ENCODE results near the gene CCL17.

The CCL17 gene

DNA sequence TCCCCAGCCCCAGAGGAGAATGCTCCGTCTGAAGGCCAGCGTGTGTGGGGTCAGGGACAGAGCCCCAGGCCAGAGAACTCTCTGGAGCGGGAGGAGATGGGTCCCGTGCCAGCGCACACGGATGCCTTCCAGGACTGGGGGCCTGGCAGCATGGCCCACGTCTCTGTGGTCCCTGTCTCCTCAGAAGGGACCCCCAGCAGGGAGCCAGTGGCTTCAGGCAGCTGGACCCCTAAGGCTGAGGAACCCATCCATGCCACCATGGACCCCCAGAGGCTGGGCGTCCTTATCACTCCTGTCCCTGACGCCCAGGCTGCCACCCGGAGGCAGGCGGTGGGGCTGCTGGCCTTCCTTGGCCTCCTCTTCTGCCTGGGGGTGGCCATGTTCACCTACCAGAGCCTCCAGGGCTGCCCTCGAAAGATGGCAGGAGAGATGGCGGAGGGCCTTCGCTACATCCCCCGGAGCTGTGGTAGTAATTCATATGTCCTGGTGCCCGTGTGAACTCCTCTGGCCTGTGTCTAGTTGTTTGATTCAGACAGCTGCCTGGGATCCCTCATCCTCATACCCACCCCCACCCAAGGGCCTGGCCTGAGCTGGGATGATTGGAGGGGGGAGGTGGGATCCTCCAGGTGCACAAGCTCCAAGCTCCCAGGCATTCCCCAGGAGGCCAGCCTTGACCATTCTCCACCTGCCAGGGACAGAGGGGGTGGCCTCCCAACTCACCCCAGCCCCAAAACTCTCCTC is 21.9 kb upstream of the CCL17 start:
- no peaks in the 10 kb centered on the region for H3K27me3 ChIP-seq (ENCODE audit: control insufficient read depth, insufficient read depth, low read length)
- H3K36me3 ChIP-seq (ENCODE audit: control insufficient read depth, insufficient read depth, low read length) = no peaks in the 10 kb centered on the region
- H3K4me1 ChIP-seq (ENCODE audit: control insufficient read depth, insufficient read depth, low read length) = peaks cover 26% of the 10 kb centered on the region
- H3K9me3 ChIP-seq (ENCODE audit: control insufficient read depth, low read length) = no peaks in the 10 kb centered on the region
- no peak overlapping the region for H3K4me3 ChIP-seq (ENCODE audit: low read length)
- no peak overlapping the region for H3K9ac ChIP-seq (ENCODE audit: low read length)

DNA sequence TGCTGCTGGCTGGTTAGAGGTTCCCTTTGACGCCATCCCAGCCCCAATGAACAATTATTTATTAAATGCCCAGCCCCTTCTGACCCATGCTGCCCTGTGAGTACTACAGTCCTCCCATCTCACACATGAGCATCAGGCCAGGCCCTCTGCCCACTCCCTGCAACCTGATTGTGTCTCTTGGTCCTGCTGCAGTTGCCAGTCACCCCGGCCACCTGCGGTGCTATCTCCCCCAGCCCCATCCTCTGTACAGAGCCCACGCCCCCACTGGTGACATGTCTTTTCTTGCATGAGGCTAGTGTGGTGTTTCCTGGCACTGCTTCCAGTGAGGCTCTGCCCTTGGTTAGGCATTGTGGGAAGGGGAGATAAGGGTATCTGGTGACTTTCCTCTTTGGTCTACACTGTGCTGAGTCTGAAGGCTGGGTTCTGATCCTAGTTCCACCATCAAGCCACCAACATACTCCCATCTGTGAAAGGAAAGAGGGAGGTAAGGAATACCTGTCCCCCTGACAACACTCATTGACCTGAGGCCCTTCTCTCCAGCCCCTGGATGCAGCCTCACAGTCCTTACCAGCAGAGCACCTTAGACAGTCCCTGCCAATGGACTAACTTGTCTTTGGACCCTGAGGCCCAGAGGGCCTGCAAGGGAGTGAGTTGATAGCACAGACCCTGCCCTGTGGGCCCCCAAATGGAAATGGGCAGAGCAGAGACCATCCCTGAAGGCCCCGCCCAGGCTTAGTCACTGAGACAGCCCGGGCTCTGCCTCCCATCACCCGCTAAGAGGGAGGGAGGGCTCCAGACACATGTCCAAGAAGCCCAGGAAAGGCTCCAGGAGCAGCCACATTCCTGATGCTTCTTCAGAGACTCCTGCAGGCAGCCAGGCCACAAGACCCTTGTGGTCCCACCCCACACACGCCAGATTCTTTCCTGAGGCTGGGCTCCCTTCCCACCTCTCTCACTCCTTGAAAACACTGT is 21.0 kb upstream of the CCL17 start:
- no peak overlapping the region for H3K9ac ChIP-seq (ENCODE audit: low read length)
- H3K9me3 ChIP-seq (ENCODE audit: control insufficient read depth, low read length) = no peaks in the 10 kb centered on the region
- no peaks in the 10 kb centered on the region for H3K27me3 ChIP-seq (ENCODE audit: control insufficient read depth, insufficient read depth, low read length)
- H3K4me3 ChIP-seq (ENCODE audit: low read length) = no peak overlapping the region
- H3K4me1 ChIP-seq (ENCODE audit: control insufficient read depth, insufficient read depth, low read length) = peaks cover 30% of the 10 kb centered on the region
- no peaks in the 10 kb centered on the region for H3K36me3 ChIP-seq (ENCODE audit: control insufficient read depth, insufficient read depth, low read length)

DNA sequence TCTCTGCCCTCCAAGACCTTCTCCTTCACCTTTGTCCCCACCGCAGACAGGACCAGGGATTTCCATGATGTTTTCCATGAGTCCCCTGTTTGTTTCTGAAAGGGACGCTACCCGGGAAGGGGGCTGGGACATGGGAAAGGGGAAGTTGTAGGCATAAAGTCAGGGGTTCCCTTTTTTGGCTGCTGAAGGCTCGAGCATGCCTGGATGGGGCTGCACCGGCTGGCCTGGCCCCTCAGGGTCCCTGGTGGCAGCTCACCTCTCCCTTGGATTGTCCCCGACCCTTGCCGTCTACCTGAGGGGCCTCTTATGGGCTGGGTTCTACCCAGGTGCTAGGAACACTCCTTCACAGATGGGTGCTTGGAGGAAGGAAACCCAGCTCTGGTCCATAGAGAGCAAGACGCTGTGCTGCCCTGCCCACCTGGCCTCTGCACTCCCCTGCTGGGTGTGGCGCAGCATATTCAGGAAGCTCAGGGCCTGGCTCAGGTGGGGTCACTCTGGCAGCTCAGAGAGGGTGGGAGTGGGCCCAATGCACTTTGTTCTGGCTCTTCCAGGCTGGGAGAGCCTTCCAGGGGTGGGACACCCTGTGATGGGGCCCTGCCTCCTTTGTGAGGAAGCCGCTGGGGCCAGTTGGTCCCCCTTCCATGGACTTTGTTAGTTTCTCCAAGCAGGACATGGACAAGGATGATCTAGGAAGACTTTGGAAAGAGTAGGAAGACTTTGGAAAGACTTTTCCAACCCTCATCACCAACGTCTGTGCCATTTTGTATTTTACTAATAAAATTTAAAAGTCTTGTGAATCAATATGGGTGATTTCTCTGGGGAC is 20.1 kb upstream of the CCL17 start:
- Histone ChIP-seq H3K4me3 (ENCODE audit: low read length) (no peak overlapping the region), H3K9ac (ENCODE audit: low read length) (no peak overlapping the region)

DNA sequence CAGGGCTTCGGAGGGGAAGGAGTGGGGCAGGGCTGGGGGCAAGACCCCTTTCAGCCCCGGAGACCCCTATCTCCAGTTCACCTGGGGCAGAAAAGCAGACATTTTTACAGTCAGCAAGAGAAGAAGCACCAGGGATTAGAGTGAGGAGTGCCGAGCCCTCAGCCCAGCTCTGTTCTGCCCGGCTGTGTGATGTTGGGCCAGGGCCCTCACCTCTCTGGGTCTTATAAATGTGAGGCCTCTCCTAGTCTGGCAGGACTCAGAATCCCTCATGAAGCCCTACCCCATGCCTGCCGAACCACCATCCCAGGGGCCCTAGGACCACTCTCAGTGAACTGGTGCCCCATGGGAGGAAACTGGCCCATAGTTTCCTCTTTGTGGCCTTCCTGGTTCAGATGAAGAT is 19.5 kb upstream of the CCL17 start:
- H3K4me3 ChIP-seq (ENCODE audit: low read length) = no peak overlapping the region
- H3K9me3 ChIP-seq (ENCODE audit: control insufficient read depth, low read length) = no peaks in the 10 kb centered on the region
- no peaks in the 10 kb centered on the region for H3K27me3 ChIP-seq (ENCODE audit: control insufficient read depth, insufficient read depth, low read length)
- no peaks in the 10 kb centered on the region for H3K36me3 ChIP-seq (ENCODE audit: control insufficient read depth, insufficient read depth, low read length)
- peaks cover 30% of the 10 kb centered on the region for H3K4me1 ChIP-seq (ENCODE audit: control insufficient read depth, insufficient read depth, low read length)
- no peak overlapping the region for H3K9ac ChIP-seq (ENCODE audit: low read length)

More for the DNA sequence above, 20.1 kb upstream of the CCL17 start:
- H3K36me3 ChIP-seq (ENCODE audit: control insufficient read depth, insufficient read depth, low read length) = no peaks in the 10 kb centered on the region
- H3K27me3 ChIP-seq (ENCODE audit: control insufficient read depth, insufficient read depth, low read length) = no peaks in the 10 kb centered on the region
- H3K4me1 ChIP-seq (ENCODE audit: control insufficient read depth, insufficient read depth, low read length) = peaks cover 30% of the 10 kb centered on the region
- no peaks in the 10 kb centered on the region for H3K9me3 ChIP-seq (ENCODE audit: control insufficient read depth, low read length)

DNA sequence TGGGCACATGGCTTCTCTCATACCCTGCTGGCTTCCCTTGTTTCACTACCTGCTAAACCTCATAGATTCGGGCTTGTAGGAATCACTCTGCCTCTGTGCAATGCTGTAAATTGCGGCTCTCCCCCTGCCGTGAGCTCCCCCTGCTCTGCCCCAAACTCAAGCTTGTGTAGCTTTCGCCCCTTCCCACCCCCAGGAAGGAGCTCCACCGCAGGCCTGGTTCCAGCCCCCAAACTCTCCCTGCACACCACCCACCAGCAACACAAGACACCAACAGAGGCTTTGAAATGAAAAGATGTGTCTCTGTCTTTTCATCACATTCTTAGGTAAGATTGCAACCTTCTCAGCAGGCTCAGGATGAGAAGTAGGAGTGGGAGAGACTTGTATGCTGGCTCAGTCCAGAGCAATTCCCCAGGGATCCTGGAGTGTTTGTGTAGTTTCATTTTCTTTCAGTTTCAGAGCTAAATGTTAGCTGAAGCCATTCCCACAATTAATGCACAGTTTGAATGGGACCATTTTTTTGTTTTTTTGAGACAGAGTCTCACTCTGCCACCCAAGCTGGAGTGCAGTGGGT is 18.1 kb upstream of the CCL17 start:
- H3K27me3 ChIP-seq (ENCODE audit: control insufficient read depth, insufficient read depth, low read length) = no peaks in the 10 kb centered on the region
- no peak overlapping the region for H3K9ac ChIP-seq (ENCODE audit: low read length)
- H3K36me3 ChIP-seq (ENCODE audit: control insufficient read depth, insufficient read depth, low read length) = no peaks in the 10 kb centered on the region
- H3K4me1 ChIP-seq (ENCODE audit: control insufficient read depth, insufficient read depth, low read length) = peaks cover 33% of the 10 kb centered on the region
- no peaks in the 10 kb centered on the region for H3K9me3 ChIP-seq (ENCODE audit: control insufficient read depth, low read length)
- H3K4me3 ChIP-seq (ENCODE audit: low read length) = no peak overlapping the region

DNA sequence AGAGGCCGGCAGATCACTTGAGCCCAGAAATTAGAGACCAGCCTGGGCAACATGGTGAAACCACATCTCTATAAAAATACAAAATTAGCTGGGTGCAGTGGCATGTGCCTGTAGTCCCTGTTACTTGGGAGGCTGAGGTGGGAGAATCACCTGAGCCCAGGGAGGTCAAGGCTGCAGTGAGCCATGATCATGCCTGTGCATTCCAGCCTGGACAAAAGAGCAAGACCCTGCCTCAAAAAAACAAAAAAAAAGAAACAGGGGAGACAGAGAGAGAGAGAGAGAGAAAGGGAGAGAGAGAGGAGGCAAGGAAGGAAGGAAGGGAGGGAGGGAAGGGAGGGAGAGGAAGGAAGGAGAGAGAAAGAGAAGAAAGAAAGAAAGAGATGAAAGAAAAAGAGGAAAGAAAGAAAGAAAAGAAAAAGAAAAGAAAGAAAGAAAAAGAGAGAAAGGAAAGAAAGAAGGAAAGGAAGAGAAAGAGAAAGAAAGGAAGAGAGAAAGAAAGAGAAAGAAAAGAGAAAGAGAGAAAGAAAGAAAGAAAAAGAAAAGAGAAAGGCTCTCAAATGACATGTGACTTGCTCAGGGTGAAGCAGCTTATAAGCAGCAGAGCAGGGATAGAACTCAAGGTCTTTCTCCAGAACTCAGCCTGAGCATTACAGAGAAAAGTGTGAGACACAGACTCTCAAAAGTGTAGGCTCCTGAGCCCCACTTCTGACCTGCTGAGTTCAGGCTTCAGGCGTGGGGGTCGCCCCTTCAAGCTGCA is 16.8 kb upstream of the CCL17 start:
- Histone ChIP-seq H3K9ac (ENCODE audit: low read length) (no peak overlapping the region), H3K36me3 (ENCODE audit: control insufficient read depth, insufficient read depth, low read length) (no peaks in the 10 kb centered on the region), H3K4me3 (ENCODE audit: low read length) (no peak overlapping the region), H3K9me3 (ENCODE audit: control insufficient read depth, low read length) (no peaks in the 10 kb centered on the region), H3K4me1 (ENCODE audit: control insufficient read depth, insufficient read depth, low read length) (peaks cover 37% of the 10 kb centered on the region), H3K27me3 (ENCODE audit: control insufficient read depth, insufficient read depth, low read length) (no peaks in the 10 kb centered on the region)

DNA sequence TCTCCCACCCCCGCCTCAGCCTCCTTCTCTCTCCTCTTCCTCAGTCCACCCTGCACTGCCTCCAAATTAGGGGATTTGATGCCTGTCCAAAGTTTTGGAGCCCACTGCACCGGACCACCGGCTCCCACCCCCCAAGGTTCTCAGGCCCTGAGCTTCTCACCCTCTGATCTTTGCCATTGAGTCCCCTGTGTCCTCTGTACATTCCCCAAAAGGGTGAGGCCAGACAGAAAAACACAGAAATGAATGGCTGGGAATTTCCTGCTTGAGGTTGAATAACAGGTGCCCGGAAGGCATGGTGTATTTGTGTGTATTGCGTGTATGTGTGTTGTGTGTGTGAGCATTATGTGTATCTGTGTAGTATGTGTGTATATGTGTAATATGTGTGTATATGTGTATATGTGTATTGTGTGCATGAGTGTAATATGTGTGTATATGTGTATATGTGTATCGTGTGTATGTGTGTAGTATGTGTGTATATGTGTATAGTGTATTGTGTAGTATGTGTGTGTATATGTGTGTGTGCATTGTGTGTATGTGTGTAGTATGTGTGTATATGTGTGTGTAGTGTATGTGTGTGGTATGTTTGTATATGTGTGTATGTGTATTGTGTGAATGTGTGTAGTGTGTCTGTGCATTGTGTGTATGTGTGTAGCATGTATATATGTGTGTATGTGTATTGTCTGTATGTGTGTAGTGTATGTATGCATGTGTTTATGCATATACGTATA is 16.0 kb upstream of the CCL17 start:
- Histone ChIP-seq H3K4me1 (ENCODE audit: control insufficient read depth, insufficient read depth, low read length) (peaks cover 38% of the 10 kb centered on the region), H3K9me3 (ENCODE audit: control insufficient read depth, low read length) (no peaks in the 10 kb centered on the region), H3K9ac (ENCODE audit: low read length) (no peak overlapping the region), H3K27me3 (ENCODE audit: control insufficient read depth, insufficient read depth, low read length) (no peaks in the 10 kb centered on the region), H3K36me3 (ENCODE audit: control insufficient read depth, insufficient read depth, low read length) (no peaks in the 10 kb centered on the region), H3K4me3 (ENCODE audit: low read length) (no peak overlapping the region)

DNA sequence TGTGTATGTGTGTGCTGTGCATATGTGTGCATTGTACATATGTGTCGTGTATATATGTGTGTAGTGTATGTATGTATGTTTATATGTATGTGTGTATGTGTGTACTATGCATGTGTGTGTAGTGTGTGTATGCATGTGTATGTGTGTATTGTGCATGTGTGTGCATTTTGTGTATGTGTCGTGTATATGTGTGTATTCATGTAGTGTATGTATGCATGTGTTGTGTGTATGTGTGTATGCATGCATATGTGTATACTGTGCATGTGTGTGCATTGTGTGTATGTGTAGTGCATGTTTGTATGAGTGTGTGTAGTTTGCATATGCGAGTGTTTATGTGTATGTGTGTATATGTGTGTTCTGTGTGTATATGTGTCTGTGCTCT is 15.5 kb upstream of the CCL17 start:
- peaks cover 38% of the 10 kb centered on the region for H3K4me1 ChIP-seq (ENCODE audit: control insufficient read depth, insufficient read depth, low read length)
- H3K9ac ChIP-seq (ENCODE audit: low read length) = no peak overlapping the region
- H3K4me3 ChIP-seq (ENCODE audit: low read length) = no peak overlapping the region
- H3K27me3 ChIP-seq (ENCODE audit: control insufficient read depth, insufficient read depth, low read length) = no peaks in the 10 kb centered on the region
- no peaks in the 10 kb centered on the region for H3K9me3 ChIP-seq (ENCODE audit: control insufficient read depth, low read length)
- no peaks in the 10 kb centered on the region for H3K36me3 ChIP-seq (ENCODE audit: control insufficient read depth, insufficient read depth, low read length)

DNA sequence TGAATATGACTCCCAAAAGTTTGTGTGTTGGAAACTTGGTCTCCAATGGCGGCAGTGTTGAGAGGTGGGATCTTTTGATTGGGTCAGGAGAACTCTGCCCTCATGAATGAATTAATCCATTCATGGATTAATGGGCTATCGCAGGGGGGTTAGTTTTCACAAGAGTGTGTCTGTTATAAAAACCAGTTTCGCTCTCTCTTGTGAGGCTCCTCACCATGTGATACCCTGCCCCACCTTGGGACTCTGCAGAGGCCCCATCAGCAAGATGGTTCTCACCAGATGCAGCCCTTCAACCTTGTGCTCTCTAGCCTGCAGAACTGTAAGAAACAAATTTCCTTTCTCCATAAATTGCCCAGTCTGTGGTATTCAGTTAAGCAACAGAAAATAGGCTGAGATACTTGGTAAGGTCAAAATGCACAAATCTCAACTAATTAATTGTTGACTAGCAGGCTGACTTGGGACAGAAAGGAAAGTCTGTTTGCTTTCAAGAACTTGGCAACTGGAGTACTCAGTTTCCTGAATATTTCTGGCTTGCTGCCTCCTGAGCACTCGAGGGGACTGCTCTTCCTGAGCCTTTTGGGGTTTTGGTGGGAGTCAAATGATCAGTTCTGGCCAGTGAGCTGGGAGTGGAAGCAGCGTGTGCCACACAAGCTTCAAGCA is 13.8 kb upstream of the CCL17 start:
- no peak overlapping the region for H3K9ac ChIP-seq (ENCODE audit: low read length)
- H3K36me3 ChIP-seq (ENCODE audit: control insufficient read depth, insufficient read depth, low read length) = no peaks in the 10 kb centered on the region
- no peaks in the 10 kb centered on the region for H3K27me3 ChIP-seq (ENCODE audit: control insufficient read depth, insufficient read depth, low read length)
- peaks cover 34% of the 10 kb centered on the region for H3K4me1 ChIP-seq (ENCODE audit: control insufficient read depth, insufficient read depth, low read length)
- H3K4me3 ChIP-seq (ENCODE audit: low read length) = no peak overlapping the region
- H3K9me3 ChIP-seq (ENCODE audit: control insufficient read depth, low read length) = no peaks in the 10 kb centered on the region

DNA sequence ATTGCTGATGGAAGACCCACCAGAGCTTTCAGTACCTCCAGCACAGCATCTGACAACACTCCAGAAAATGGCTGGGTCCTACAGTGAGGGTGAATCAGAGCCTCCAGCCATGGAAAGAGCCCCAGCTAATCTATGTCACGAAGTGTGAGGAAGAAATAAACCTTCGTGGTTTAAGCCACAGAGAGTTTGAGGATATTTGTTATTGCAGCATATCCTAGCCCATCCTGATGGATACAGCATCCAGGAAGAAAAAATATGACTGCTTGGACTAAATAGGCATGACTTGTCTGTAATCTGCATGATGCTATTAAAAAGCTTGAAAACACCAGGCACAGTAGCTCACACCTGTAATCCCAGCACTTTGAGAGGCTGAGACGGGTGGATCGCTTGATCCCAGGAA is 13.3 kb upstream of the CCL17 start:
- Histone ChIP-seq H3K27me3 (ENCODE audit: control insufficient read depth, insufficient read depth, low read length) (no peaks in the 10 kb centered on the region), H3K9ac (ENCODE audit: low read length) (no peak overlapping the region), H3K9me3 (ENCODE audit: control insufficient read depth, low read length) (no peaks in the 10 kb centered on the region), H3K4me1 (ENCODE audit: control insufficient read depth, insufficient read depth, low read length) (peaks cover 34% of the 10 kb centered on the region), H3K4me3 (ENCODE audit: low read length) (no peak overlapping the region), H3K36me3 (ENCODE audit: control insufficient read depth, insufficient read depth, low read length) (no peaks in the 10 kb centered on the region)

All from mucosa of stomach (tissue), 1 donor.